Mononuclear cell (primary cell): Measurements from ENCODE around the gene AATF. TPM values are rescaled to one million over a fixed set of nuclear protein-coding genes. Genes with fewer than 3 reads are reported as not detected.

Experiments used
- H3K27me3 ChIP-seq: 2 replicates; pipeline ENCODE4 v1.6.0; 2011; ENCODE audit warnings: low read length, control low read depth; ENCODE audit not compliant: insufficient read depth
- H3K4me1 ChIP-seq: 2 replicates; pipeline ENCODE4 v1.5.1; 2011; ENCODE audit warnings: mild to moderate bottlenecking, low read length, control low read depth; ENCODE audit not compliant: insufficient read depth
- H3K4me3 ChIP-seq: 2 replicates; pipeline ENCODE4 v1.5.1; 2011; ENCODE audit warnings: mild to moderate bottlenecking, low read length, moderate library complexity
- H3K9me3 ChIP-seq: 2 replicates; pipeline ENCODE4 v1.5.1; 2011; ENCODE audit warnings: low read depth, mild to moderate bottlenecking, control low read depth, low read length
- total RNA-seq: library from RNA; depleted of rRNA; stranded (reverse); fragments of >200 nt; gene quantifications from one replicate; pipeline ENCODE4 v1.2.3, GENCODE V29; 2012

Gene AATF
- total RNA-seq, 1 donor: 36.1 TPM

DNA sequence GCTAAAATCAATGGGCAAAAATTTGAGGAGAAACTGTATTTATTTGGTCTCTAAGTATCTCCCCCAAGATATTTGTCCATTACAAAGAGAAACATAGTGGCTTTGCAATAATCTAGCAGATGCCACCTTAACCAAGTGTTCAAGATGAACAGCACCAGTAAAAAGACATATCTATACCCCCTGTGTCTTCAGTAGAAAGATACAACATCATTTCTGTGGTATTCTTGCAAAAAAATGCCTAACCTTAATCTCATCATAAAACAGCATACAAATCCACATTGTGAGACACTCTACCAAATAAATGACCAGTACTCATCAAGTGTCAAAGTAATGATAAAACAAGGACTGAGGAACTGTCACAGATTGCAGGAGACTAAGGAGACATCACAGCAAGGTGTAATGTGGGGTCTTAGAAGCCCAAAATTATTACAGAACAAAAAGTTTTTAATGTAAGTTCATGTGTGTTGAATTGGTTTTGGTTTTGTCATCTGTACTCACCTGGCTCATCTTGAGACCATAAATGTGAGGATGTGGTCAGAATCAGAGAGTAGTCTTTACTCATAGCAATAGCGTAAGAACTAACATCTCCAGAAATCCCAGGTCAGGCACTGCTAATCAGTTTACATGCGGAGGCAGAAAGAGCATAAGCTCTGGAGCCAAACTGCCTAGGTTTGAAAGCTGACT lies 77.2 kb downstream of the AATF start:
- H3K4me3 ChIP-seq: no peak overlapping the region
- H3K4me1 ChIP-seq: peaks cover 3% of the 10 kb centered on the region
- no peaks in the 10 kb centered on the region for H3K9me3 ChIP-seq
- H3K27me3 ChIP-seq: no peaks in the 10 kb centered on the region

DNA sequence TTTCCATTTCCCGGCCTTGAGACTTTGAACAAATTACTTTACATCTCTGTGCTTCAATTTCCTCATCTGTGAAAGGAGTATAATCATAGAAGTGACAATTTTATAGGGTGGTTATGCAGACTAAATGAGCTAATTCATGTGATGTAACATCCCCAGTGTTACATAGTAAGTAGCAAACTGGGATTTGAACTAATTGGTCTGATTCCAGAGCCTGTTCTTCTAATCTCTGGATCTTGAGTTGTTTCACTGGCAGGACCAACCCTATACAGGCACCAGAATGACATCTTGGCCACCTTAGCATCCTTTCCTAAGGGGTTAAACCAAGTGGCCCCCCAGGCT lies 77.7 kb downstream of the AATF start:
- Histone ChIP-seq H3K4me1 (peaks cover 3% of the 10 kb centered on the region), H3K9me3 (no peaks in the 10 kb centered on the region), H3K4me3 (no peak overlapping the region), H3K27me3 (no peaks in the 10 kb centered on the region)

GRCh38 chr17:37028040-37028439 lies 79.3 kb downstream of the AATF start:
- H3K4me1 ChIP-seq: peaks cover 3% of the 10 kb centered on the region
- no peak overlapping the region for H3K4me3 ChIP-seq
- H3K9me3 ChIP-seq: no peaks in the 10 kb centered on the region
- no peaks in the 10 kb centered on the region for H3K27me3 ChIP-seq

DNA sequence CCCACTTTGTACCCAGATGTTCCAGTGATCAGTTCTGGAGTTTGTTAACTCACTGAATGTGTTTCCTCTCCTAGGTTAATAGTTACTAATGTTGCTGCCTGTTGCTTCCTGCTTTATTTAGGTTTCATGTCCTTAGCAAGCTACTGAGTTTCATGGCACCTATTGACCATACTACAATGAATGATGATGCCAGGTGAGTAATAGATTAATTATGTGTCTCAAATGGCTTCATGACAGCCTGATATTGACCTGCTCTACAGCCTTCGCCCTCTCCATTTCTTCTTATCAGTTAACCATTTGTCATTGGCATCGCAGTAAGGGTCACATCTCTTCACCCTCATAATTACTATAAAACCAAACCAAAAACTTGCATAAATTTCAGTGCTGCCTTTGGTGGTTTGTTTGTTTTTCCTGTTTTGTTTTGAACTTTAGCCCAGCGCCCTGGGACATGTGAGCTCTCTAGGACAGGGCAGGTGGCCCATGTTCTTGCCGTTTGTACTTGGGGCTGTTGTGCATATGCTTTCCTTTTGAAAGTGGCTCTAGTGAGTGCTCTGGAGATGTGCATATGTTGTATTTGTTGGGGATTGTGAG lies 82.8 kb downstream of the AATF start:
- Histone ChIP-seq H3K4me1 (no peaks in the 10 kb centered on the region), H3K9me3 (no peaks in the 10 kb centered on the region), H3K27me3 (no peaks in the 10 kb centered on the region), H3K4me3 (no peak overlapping the region)

GRCh38 chr17:37037590-37038155 lies 88.9 kb downstream of the AATF start:
- Histone ChIP-seq H3K4me1 (no peaks in the 10 kb centered on the region), H3K27me3 (no peaks in the 10 kb centered on the region), H3K9me3 (no peaks in the 10 kb centered on the region), H3K4me3 (no peak overlapping the region)

GRCh38 chr17:37039269-37039668 lies 90.5 kb downstream of the AATF start:
- Histone ChIP-seq H3K9me3 (no peaks in the 10 kb centered on the region), H3K4me1 (no peaks in the 10 kb centered on the region), H3K27me3 (no peaks in the 10 kb centered on the region), H3K4me3 (no peak overlapping the region)

DNA sequence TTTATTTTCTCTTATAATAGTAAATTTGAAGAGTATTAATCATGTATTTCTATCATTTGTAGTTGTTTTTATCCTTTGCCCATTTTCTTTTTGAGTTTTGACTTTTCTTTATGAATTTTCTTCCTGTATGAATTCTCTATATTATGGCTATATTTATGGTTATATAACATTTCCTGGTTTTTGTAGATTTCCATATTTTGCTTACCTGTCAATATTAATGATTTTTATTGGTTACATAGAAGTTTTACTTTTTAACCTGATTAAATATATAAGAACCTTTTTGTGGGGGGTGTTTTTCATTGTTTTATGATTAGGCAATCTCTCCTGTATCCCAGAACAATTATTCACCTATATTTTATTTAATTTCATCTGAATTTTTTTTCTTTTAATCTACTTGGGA lies 93.2 kb downstream of the AATF start:
- H3K27me3 ChIP-seq: no peaks in the 10 kb centered on the region
- no peaks in the 10 kb centered on the region for H3K4me1 ChIP-seq
- H3K9me3 ChIP-seq: no peaks in the 10 kb centered on the region
- H3K4me3 ChIP-seq: no peak overlapping the region

GRCh38 chr17:37043201-37043600 lies 94.4 kb downstream of the AATF start:
- no peak overlapping the region for H3K4me3 ChIP-seq
- no peaks in the 10 kb centered on the region for H3K27me3 ChIP-seq
- H3K9me3 ChIP-seq: no peaks in the 10 kb centered on the region
- no peaks in the 10 kb centered on the region for H3K4me1 ChIP-seq

DNA sequence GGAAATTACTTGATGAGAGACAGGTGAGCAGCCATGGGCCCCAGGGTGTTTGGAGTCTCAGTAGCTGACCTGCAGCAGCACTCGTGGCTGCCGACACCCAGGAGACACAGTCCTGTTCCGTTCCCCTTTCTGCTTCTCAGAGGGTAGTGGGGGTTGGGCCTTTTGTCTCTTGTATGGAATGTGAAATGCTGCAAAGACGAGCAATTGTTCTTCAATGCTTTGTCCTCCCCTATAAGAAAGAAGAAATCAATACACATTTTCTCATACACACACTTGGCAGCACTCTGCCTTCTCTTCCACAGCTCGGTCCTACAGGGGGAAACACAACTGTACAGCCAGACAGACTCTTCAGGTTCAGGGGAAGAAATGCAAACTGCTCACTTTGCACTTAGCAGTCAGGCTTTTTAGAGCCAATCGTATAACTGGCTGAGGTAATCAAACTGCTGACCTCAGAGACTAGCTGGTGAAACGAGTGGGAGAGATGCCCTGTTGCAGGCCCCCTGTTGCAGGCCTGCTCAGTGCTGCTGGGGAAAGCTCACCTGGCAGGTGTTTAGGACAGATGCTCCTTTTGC lies 96.7 kb downstream of the AATF start:
- Histone ChIP-seq H3K4me3 (no peak overlapping the region), H3K4me1 (no peaks in the 10 kb centered on the region), H3K9me3 (no peaks in the 10 kb centered on the region), H3K27me3 (no peaks in the 10 kb centered on the region)

DNA sequence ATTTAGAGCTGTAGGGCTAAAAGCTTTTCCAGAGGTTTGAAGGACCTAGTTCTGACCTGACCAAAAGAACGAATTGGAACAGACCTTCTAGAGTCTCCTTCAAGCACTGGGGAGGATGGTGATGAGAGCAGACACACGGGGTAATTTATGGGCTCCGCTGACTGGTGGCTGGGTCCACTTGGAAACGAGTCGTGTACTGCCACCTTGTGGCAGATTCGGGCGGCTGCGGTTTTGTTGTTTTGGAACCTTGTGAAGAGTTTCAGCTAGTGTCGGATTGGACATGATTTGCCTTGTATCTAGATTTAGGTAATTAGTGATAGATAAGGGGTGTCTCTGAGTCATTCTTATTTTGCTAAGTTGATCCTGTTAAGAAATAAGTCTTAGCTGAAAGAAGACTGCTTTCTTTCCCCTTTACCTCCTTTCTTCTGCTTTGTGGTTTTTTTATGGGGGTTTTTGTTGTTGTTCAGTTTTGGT lies 98.9 kb downstream of the AATF start:
- H3K4me3 ChIP-seq: no peak overlapping the region
- no peaks in the 10 kb centered on the region for H3K9me3 ChIP-seq
- no peaks in the 10 kb centered on the region for H3K4me1 ChIP-seq
- H3K27me3 ChIP-seq: no peaks in the 10 kb centered on the region

DNA sequence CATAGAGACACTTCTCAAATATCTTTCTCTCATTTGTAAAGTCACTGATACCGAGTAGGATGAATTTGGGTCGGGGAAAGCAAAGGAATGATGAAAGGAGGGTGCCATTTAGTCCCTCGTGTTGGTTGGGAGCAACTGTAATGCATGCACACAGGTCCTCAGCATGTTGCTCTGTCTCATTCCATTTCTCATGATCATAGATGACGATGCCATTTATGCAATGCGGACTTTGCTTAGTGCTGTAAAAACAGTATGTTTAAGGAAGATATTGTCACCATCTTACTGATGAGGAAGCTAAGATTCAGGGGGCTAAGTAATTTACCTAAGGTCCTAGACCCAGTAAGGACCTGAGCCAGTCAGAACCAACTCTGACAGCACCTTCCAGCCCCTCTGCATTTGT lies 100.1 kb downstream of the AATF start:
- H3K9me3 ChIP-seq: no peaks in the 10 kb centered on the region
- H3K27me3 ChIP-seq: no peaks in the 10 kb centered on the region
- no peaks in the 10 kb centered on the region for H3K4me1 ChIP-seq
- H3K4me3 ChIP-seq: no peak overlapping the region

DNA sequence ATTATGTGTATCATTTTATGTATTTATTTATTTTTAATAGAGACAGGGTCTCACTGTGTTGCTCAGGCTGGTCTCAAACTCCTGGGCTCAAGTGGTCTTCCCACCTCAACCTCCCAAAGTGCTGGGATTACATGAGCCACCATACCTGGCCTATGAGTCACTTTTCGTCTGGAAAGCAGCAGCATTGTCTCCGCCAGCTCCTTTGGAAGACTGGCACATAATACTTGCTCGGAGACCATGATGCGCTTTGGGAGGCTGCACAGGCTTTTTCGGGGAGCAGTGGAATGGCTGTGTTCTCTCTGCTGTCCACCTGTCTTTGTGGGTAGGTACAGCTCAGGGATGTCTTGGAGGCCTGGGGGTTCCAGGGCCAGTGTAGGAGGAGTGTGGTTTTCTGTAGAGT lies 102.2 kb downstream of the AATF start:
- Histone ChIP-seq H3K27me3 (no peaks in the 10 kb centered on the region), H3K4me1 (no peaks in the 10 kb centered on the region), H3K9me3 (no peaks in the 10 kb centered on the region), H3K4me3 (no peak overlapping the region)

- H3K4me1 ChIP-seq: no peaks in the 10 kb centered on the region
- H3K27me3 ChIP-seq: no peaks in the 10 kb centered on the region
- H3K4me3 ChIP-seq: no peak overlapping the region
- H3K9me3 ChIP-seq: no peaks in the 10 kb centered on the region
Measured at GRCh38 chr17:37051381-37051780, 102.6 kb downstream of the AATF start.

GRCh38 chr17:37051833-37052232 lies 103.1 kb downstream of the AATF start:
- H3K9me3 ChIP-seq: no peaks in the 10 kb centered on the region
- no peaks in the 10 kb centered on the region for H3K27me3 ChIP-seq
- H3K4me3 ChIP-seq: no peak overlapping the region
- no peaks in the 10 kb centered on the region for H3K4me1 ChIP-seq

DNA sequence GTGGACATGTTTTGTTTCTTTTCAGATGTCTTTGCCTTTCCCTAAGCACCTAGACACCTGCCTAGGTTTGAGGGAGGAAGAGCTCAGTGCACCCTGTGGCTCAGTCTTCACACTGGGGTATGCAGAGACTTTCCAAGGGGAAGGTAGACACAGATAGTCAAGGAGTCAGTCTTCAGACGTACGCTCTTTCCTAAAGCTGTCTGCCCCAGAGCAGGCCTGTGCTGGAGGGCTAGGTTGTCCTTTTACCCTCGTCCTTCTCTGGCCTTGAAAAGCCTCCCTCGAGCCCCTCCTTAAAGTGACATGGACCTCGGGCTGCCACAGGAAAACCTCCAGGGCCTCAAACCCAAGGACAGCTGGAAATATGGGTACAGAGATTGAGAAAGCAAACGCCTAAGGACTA lies 103.7 kb downstream of the AATF start:
- no peaks in the 10 kb centered on the region for H3K9me3 ChIP-seq
- H3K4me1 ChIP-seq: no peaks in the 10 kb centered on the region
- no peak overlapping the region for H3K4me3 ChIP-seq
- no peaks in the 10 kb centered on the region for H3K27me3 ChIP-seq

DNA sequence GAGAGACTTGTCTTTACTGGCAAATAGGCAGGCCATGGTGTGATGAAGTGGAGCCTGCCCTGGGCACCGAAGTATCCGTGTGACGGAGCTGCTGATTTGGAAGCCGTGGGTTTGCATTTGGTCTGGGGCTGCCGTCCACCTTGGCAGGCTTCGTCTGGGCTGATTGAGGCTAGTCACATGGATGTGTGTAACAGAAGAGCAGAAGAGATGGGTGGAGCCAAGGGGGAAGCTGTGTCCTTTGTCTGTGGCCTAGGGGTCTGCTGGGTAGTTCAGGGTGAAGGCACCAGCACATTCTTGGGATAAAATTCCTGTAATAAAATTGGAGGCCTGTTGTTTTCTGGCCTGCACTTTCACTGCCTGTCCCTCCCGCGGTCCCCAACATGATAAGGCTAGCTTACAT lies 106.1 kb downstream of the AATF start:
- H3K4me1 ChIP-seq: no peaks in the 10 kb centered on the region
- no peaks in the 10 kb centered on the region for H3K27me3 ChIP-seq
- no peak overlapping the region for H3K4me3 ChIP-seq
- H3K9me3 ChIP-seq: no peaks in the 10 kb centered on the region
